Activated T-cell treated with anti-CD3 and anti-CD28 coated beads for 48 hours (primary cell): ENCODE measurements around the gene RTN4R.

Source experiments
- DNase-seq: peaks from one replicate; pipeline ENCODE4 v3.0.0-alpha.2; 2020; ENCODE audit warnings: low read depth

Gene RTN4R

DNA sequence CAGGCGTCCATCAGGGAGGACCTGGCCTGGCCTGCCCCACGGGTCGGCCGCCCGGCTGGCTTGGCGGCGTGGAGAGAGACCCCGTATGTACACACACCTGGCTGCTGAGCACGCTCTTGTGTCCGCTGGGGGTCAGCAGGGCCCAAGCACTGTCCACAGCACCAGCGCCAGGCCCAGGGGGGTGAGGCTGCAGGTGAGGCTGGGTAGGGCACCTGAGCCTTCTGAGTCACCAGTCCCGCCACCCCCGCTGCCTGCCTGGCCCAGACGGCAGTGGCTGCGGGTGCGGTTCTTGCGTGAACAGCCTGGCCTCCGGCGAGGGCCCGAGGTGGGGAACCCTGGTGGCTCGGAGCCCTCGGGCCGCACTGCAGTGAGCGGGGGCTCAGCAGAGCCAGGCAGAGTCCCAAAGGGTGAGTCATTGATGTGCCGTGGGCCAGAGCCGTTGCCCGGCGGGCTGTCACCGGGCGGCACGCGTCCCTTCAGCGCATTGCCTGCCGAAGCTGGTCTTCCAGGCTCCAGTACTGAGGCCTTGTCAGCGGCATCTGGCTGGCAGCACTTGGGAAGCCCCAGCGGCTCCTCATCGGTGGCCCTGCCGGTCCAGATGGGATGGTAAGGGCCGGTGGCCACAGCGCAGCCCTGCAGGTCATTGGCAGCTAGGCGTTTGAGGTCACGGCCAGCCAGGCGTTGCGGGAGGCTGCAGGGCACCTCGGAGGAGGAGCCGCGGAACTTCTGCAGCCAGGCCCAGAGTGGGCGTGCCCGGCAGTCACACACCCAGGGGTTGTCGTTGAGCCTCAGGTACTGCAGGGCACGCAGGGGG, 26.3 kb downstream of the RTN4R start:
- no peak for DNase-seq

DNA sequence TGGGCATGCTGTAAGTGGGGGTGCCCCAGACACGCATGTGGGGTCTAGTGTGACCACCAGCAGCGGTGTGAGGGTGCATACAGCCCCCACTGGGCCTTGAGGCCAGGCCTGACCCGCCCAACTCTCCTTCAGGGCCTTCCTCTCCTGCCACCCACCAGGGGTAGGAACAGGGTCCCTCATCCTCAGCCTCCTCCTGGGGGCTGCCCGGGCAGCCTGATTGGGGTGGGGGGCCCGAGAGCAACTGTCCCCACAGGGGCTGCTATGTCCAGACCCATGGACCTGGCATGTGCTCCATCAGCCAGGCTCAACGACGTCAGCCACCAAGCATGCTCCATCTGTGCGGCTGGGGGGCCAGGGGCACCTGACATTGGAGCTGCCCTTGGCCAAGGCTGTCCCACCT, 27.2 kb downstream of the RTN4R start:
- no peak for DNase-seq

DNA sequence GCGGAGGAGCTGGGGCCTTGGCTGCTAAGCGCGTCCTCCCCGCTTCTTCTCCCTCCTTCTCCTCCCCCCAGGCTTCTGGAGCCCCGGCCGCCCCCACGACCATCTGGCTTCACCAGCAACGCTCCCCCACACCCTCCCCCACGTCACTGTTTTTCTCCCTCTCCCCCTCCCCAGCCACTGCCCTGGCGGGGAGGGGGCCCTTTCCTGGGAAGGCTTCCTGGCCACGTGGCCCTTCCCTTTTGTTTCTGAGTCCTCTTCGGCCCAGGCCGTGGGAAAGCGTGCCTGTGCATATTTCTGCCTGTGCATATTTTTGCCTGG, 27.7 kb downstream of the RTN4R start:
- no peak for DNase-seq

GRCh38 chr22:20239676-20240446, 28.3 kb downstream of the RTN4R start:
- no peak for DNase-seq

DNA sequence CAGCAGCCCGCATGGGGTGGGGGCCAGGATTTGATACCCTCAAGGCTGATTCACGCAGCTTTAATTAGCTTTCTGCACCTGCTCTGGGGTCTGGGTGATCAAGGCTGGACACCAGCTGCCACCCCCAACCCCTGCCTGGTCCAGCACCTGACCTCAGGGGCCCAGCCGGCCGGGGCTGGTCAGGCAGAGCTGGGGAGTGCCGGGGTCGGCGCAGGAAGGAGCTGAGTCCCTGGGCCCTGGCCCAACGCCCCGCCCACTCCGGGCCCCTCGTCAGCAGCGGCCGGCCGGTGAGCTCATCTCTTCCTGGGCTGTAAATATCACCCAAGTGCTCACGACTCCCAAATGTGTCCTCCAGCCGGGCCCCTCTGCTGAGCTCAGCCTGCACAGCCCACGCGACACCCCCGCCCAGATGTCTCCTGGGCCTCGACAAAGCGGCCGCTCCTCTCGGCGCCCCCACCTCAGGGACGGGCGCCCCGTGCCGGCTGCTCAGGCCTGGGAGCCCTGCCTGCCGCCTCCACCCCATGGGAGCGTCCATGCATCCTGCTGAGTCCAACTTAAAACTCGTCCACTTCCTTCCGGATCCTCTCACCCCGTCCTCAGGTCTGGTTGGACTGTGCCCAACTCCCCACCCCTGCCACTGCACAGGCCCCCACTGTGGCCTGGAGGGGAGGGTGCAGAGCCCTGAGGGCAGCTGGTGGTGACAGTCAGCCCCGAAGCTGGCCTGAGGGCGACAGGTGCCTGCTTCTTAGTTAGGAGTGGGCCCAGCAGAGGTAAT, 29.0 kb downstream of the RTN4R start:
- no peak for DNase-seq

- DNase-seq, result peak; percentile 59
These were observed 29.6 kb downstream of the RTN4R start for GRCh38 chr22:20238536-20238900.

GRCh38 chr22:20237480-20238440, 30.4 kb downstream of the RTN4R start:
- no peak for DNase-seq

GRCh38 chr22:20236052-20236717, 31.9 kb downstream of the RTN4R start:
- DNase-seq, result no peak

DNA sequence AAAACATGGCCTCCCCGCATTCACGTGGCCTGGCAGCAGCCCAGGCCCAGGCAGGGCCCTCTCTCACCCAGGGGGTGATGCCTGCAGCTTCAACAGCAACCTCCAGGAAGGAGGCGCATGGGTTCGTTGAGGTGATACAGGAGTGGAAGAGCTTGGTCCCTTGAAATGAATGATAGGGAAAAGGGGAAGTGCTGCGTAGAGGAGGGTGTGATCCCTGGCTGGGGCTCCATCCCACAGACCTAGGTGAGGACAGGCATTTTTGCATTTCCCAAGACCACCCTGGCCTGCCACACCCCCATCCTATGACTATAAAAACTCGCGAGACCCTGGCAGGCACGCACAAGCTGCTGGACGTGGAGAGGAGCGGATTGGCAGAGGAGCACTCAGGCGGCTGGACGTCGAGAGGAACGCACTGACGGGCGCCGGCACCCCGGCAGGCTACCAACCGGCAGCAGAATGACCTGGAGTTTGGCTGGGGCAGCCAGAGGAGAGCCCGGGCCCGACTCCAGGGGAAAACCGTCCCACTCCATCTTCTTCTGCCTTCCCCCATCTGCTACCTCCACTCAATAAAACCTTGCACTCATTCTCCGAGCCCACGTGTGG, 32.6 kb downstream of the RTN4R start:
- DNase-seq, result no peak

GRCh38 chr22:20234760-20235388, 33.2 kb downstream of the RTN4R start:
- no peak for DNase-seq

- DNase-seq, result no peak
These were observed 33.8 kb downstream of the RTN4R start for GRCh38 chr22:20234314-20234682.

DNA sequence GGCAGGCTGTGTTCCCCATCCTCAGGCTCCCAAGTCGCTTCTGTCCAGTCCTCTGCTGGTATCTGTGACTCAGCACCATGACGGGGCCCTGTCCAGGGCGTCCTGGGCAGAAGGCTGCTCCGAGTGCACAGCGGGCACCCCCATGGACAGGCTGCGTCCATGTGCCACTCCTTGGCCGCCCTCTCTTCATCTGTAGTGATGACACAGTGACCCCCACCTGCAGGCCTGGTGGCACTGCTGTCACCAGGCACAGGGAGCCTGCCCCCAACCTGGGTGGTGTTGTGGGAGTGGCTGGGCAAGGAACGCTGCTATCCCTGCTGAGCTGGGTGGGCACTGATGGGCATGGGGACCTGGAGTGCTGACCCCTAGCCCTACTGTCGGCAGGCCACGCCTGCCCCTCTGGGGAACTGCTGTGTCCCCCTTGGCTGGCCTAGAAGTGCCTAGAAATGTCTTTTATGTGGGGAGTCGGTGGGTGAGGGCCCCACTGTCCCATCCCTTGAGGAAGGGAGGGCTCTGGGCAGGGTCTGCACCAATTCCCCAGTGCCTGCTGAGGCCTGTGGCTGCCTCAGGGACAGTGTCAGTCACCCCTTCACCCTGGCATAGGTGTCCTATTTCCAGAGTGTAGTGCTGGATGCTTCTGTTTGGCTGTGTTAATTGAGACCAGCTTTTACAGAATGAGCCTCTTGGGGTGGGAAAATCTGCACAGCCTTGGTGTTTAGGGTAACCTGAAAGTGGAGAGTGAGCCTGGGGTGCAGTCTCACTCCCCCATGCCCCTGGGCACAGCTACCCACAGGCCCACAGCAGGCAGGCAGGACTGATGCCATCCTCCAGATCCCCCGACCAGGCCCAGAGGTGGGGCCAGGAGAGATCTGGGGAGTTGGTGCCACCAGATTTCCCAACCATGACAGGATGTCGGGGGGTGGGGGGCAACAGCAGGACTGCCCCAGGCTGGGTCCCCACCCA, 34.5 kb downstream of the RTN4R start:
- no peak for DNase-seq

DNA sequence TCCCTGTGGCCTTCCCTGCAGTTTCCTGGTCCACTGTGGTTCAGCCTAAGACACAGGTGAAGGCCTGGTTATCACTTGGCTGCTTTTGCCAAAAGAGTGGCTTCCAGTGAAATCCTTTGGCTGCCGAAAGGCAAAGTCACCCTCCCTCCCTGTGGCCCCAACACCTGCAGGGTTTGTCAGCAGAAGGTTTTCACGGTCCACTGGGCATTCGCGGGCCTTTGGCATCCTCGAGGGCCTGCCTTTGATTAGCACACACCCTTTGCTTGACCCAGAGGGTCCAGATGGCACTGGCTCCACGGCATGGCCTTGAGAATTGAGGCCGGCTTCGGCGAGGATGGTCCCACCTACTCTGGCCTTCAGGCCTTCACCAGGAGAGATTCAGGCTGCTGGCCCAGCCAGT, 35.3 kb downstream of the RTN4R start:
- DNase-seq, result no peak

DNA sequence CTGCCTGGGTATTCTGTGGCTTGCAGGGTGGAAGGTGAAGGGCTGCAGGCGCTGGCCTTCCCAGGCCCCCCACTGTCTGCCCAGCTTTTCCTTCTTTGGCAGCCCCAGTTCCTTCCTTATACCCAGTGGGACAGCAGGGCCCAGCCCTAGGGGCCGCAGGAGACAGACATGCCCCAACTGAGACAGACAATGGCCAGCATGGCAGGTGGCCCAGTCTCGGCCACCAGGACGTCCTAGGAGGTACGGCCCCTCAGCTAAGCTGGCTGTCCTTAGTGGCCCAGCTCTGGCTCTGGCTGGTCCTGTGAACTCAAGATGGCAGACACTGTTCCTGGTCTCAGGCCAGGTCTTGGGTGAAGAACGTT, 35.9 kb downstream of the RTN4R start:
- DNase-seq, result no peak

- DNase-seq, result no peak
These were observed 36.4 kb downstream of the RTN4R start for GRCh38 chr22:20231514-20232236.

DNA sequence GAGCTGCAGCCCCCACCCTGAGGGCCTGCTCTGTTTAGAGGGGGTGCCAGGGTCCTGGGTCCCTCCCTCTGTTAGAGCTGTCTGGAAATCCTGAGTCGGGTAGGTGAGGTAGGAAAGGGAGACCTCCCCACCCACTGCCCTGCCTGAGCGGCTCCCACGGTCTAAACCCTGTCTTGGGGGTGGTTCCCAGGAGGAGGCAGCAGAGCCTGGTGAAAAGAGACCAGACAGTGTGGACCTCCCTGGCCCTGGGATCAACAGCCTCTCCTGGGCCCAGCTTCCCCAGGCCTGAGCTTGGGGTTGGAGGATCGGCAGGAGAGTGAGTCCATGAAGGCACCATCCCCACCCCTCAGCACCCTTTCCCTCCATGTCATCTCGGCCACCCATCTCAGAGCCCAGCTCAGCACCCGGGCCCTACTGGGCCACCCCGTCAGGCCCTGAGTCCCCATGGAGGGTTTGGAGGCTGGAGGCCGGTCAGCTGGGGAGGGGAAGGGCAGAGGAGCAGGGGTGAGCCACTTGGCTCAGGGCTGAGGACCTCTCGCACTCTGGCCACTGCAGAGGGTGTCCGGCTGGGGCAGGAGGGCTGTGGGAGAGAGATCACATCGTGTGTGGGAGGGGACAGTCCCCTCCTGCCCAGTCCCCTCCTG, 37.2 kb downstream of the RTN4R start:
- DNase-seq, result no peak

- no peak for DNase-seq
These were observed 38.0 kb downstream of the RTN4R start for GRCh38 chr22:20229916-20230775.
